ENCODE results near the gene STMP1. TPM values are rescaled to one million over a fixed set of nuclear protein-coding genes. Genes with fewer than 3 reads are reported as not detected.
"Not testable (repeated sequence)": the region's sequence is repeated elsewhere in the genome, so short reads cannot be mapped to it uniquely, and the experiment has no call there.

STMP1 gene
- total and polyA plus RNA-seq, 2 of the 4 experiments (the other 2 are of a cell fraction) = 6.1 to 28.3 TPM

DNA sequence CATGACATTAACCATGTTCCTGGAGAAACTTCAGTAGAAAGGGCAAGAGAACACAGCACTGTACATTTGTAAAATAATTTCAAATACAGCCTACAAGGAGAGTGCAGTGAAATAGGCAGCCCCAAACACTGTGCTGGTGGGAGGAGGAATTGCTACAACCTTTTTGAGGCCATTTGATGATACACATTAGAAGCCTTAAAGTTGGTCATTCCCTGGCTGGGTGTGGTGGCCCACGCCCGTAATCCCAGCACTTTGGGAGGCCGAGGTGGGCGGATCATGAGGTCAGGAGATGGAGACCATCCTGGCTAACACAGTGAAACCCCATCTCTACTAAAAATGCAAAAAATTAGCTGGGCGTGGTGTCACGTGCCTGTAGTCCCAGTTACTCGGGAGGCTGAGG, 30.3 kb downstream of the STMP1 start:
- H3K4me1 ChIP-seq (ENCODE audit: control insufficient read depth, insufficient read depth, low read length); POLR2A ChIA-PET (ENCODE audit: unreplicated experiment); H3K18ac ChIP-seq (ENCODE audit: low read depth, low read length); H4K20me1 ChIP-seq (ENCODE audit: insufficient read depth, low read length); H3K27ac ChIP-seq (ENCODE audit: insufficient read depth, low read length); BruUV-seq (replicated peaks); H4K8ac ChIP-seq (ENCODE audit: low read depth in 2 of 2, low read length in 2 of 2); intact Hi-C loops (cut with micrococcal nuclease); ATAC-seq (ENCODE audit: low read depth); H3K9ac ChIP-seq (ENCODE audit: low read depth, low read length); H3K4ac ChIP-seq (ENCODE audit: low read depth, low read length); H2AK9ac ChIP-seq (replicated peaks; ENCODE audit: low read depth, low read length, poor library complexity); H4K91ac ChIP-seq (ENCODE audit: insufficient read depth, low read depth, low read length); H3K36me3 ChIP-seq (ENCODE audit: control insufficient read depth, insufficient read depth, low read length); H3K9me3 ChIP-seq (ENCODE audit: control insufficient read depth, insufficient read depth, low read length); H4K5ac ChIP-seq (ENCODE audit: low read depth, low read length); H3K23ac ChIP-seq (ENCODE audit: low read depth, low read length); H2AK5ac ChIP-seq (ENCODE audit: low read depth, low read length); dilution Hi-C loops (cut with HindIII; ENCODE audit: low sequenced_read_pairs, unreplicated experiment); H3K56ac ChIP-seq (ENCODE audit: extremely low read depth, insufficient read depth, low read length); H2BK15ac ChIP-seq (ENCODE audit: low read depth, low read length); H3K4me2 ChIP-seq (ENCODE audit: low read depth, low read length); H3K4me3 ChIP-seq (ENCODE audit: insufficient read depth, low read depth, low read length); H2BK120ac ChIP-seq (ENCODE audit: low read depth, low read length); H2AFZ ChIP-seq (replicated peaks; ENCODE audit: low read length, poor library complexity); H3K27me3 ChIP-seq (ENCODE audit: control insufficient read depth, insufficient read depth, low read length); H2BK20ac ChIP-seq (ENCODE audit: low read depth, low read length); in situ Hi-C loops (cut with MboI; ENCODE audit: low sequenced_read_pairs); DNase-seq: not testable (repeated sequence)
- Histone ChIP-seq H3K79me1 (ENCODE audit: low read depth in 1 of 2, low read length in 2 of 2) (peaks cover 0 to 10% of the 10 kb centered on the region in 2 experiments; a peak in 2 of 4 replicates), H3K9me1 (ENCODE audit: insufficient read depth, low read length) (peaks cover 10% of the 10 kb centered on the region), H2BK5ac (ENCODE audit: low read depth, low read length, poor library complexity, severe bottlenecking) (peak overlapping the region; percentile 24), H3K14ac (replicated peaks; ENCODE audit: low read depth, low read length) (peak overlapping the region; percentile 37; the same call in 1 of the 2 replicates)
- no CpG with 5 or more reads among the region's 7 CpGs for WGBS, 2 experiments (ENCODE audit: extremely low coverage in 2 of 2, insufficient read length in 1 of 2)
- CTCF ChIA-PET = interaction anchor here (1.1 kb wide), 1 partner anchor 8 kb away, joined by 3 read pairs; no protein-coding TSS in a partner anchor

Measured in IMR-90 (cell line).